Chondrocyte (in vitro differentiated cells): ENCODE data around the gene RANBP17. TPM values are rescaled to one million over a fixed set of nuclear protein-coding genes. Genes with fewer than 3 reads are reported as not detected.

Source experiments
- DNase-seq: peaks from one replicate; pipeline ENCODE4 v3.0.0; 2021; ENCODE audit warnings: mixed read lengths, low spot score
- H3K27ac Mint-ChIP-seq: one replicate; pipeline ENCODE4 v1.8.0; 2021; ENCODE audit warnings: mild to moderate bottlenecking, moderate library complexity, mixed read lengths; ENCODE audit not compliant: unreplicated experiment
- H3K27me3 Mint-ChIP-seq: 2 replicates; pipeline ENCODE4 v1.8.0; 2021; ENCODE audit warnings: low read depth, mixed read lengths
- H3K36me3 Mint-ChIP-seq: 2 replicates; pipeline ENCODE4 v1.8.0; 2021; ENCODE audit warnings: low read depth, mixed read lengths
- H3K4me1 Mint-ChIP-seq: 2 replicates; pipeline ENCODE4 v1.8.0; 2021; ENCODE audit warnings: low read depth, mild to moderate bottlenecking, mixed read lengths
- H3K4me3 Mint-ChIP-seq: one replicate; pipeline ENCODE4 v1.8.0; 2021; ENCODE audit warnings: mild to moderate bottlenecking, moderate library complexity, mixed read lengths; ENCODE audit not compliant: unreplicated experiment
- H3K9me3 Mint-ChIP-seq: 2 replicates; pipeline ENCODE4 v1.8.0; 2021; ENCODE audit warnings: low read depth, mixed read lengths
- CTCF ChIP-seq: fragments of 200-600 bp; sonication (generic); IDR thresholded peaks from 2 replicates; pipeline ENCODE4 v1.5.0; 2021; ENCODE audit warnings: antibody characterized with exemption, mild to moderate bottlenecking, moderate library complexity
- total RNA-seq: library from RNA; stranded (reverse); gene quantifications from 3 replicates; pipeline ENCODE4 v1.2.1, GENCODE V29; 2021

RANBP17 gene
- total RNA-seq, 1 donor from 2014 or later = 24.5 TPM

- no peak overlapping the region for H3K27ac Mint-ChIP-seq
- DNase-seq = no peak
- H3K27me3 Mint-ChIP-seq = peaks cover 5% of the 10 kb centered on the region
- no peak overlapping the region for H3K4me3 Mint-ChIP-seq
- peaks cover 13% of the 10 kb centered on the region for H3K36me3 Mint-ChIP-seq
- no peak for TF ChIP-seq CTCF
- no peaks in the 10 kb centered on the region for H3K9me3 Mint-ChIP-seq
- peaks cover 10% of the 10 kb centered on the region for H3K4me1 Mint-ChIP-seq
These were observed 437.4 kb downstream of the RANBP17 start for GRCh38 chr5:171299228-171299627.

- H3K27ac Mint-ChIP-seq = no peak overlapping the region
- peaks cover 10% of the 10 kb centered on the region for H3K4me1 Mint-ChIP-seq
- H3K4me3 Mint-ChIP-seq = no peak overlapping the region
- H3K9me3 Mint-ChIP-seq = no peaks in the 10 kb centered on the region
- H3K36me3 Mint-ChIP-seq = peaks cover 11% of the 10 kb centered on the region
- TF ChIP-seq CTCF = no peak
- no peak for DNase-seq
- peaks cover 11% of the 10 kb centered on the region for H3K27me3 Mint-ChIP-seq
These were observed 438.0 kb downstream of the RANBP17 start for GRCh38 chr5:171299851-171300250.

GRCh38 chr5:171300358-171300757 lies 438.5 kb downstream of the RANBP17 start:
- H3K27me3 Mint-ChIP-seq = peaks cover 16% of the 10 kb centered on the region
- no peaks in the 10 kb centered on the region for H3K9me3 Mint-ChIP-seq
- TF ChIP-seq CTCF = no peak
- peaks cover 7% of the 10 kb centered on the region for H3K4me1 Mint-ChIP-seq
- H3K36me3 Mint-ChIP-seq = peaks cover 11% of the 10 kb centered on the region
- DNase-seq = no peak
- no peak overlapping the region for H3K27ac Mint-ChIP-seq
- H3K4me3 Mint-ChIP-seq = no peak overlapping the region

- Mint-ChIP-seq H3K27ac (no peak overlapping the region), H3K4me3 (no peak overlapping the region), H3K27me3 (peaks cover 58% of the 10 kb centered on the region), H3K4me1 (peaks cover 13% of the 10 kb centered on the region), H3K36me3 (peaks cover 4% of the 10 kb centered on the region), H3K9me3 (no peaks in the 10 kb centered on the region)
- no peak for TF ChIP-seq CTCF
- no peak for DNase-seq
These were observed 444.3 kb downstream of the RANBP17 start for GRCh38 chr5:171306166-171306565.

GRCh38 chr5:171306781-171307591 lies 445.2 kb downstream of the RANBP17 start:
- H3K4me1 Mint-ChIP-seq = peaks cover 16% of the 10 kb centered on the region
- no peak for TF ChIP-seq CTCF
- no peak overlapping the region for H3K27ac Mint-ChIP-seq
- peaks cover 60% of the 10 kb centered on the region for H3K27me3 Mint-ChIP-seq
- H3K4me3 Mint-ChIP-seq = no peak overlapping the region
- H3K36me3 Mint-ChIP-seq = peaks cover 4% of the 10 kb centered on the region
- H3K9me3 Mint-ChIP-seq = no peaks in the 10 kb centered on the region
- DNase-seq = no peak
